Chondrocyte (in vitro differentiated cells): ENCODE data around the gene CRISPLD2. TPM values are rescaled to one million over a fixed set of nuclear protein-coding genes. Genes with fewer than 3 reads are reported as not detected.
"Not testable (repeated sequence)": the region's sequence is repeated elsewhere in the genome, so short reads cannot be mapped to it uniquely, and the experiment has no call there.

ENCODE experiments used
- DNase-seq: peaks from one replicate; pipeline ENCODE4 v3.0.0; 2021; ENCODE audit warnings: mixed read lengths, low spot score
- H3K27ac Mint-ChIP-seq: one replicate; pipeline ENCODE4 v1.8.0; 2021; ENCODE audit warnings: mild to moderate bottlenecking, moderate library complexity, mixed read lengths; ENCODE audit not compliant: unreplicated experiment
- H3K27me3 Mint-ChIP-seq: 2 replicates; pipeline ENCODE4 v1.8.0; 2021; ENCODE audit warnings: low read depth, mixed read lengths
- H3K36me3 Mint-ChIP-seq: 2 replicates; pipeline ENCODE4 v1.8.0; 2021; ENCODE audit warnings: low read depth, mixed read lengths
- H3K4me1 Mint-ChIP-seq: 2 replicates; pipeline ENCODE4 v1.8.0; 2021; ENCODE audit warnings: low read depth, mild to moderate bottlenecking, mixed read lengths
- H3K4me3 Mint-ChIP-seq: one replicate; pipeline ENCODE4 v1.8.0; 2021; ENCODE audit warnings: mild to moderate bottlenecking, moderate library complexity, mixed read lengths; ENCODE audit not compliant: unreplicated experiment
- H3K9me3 Mint-ChIP-seq: 2 replicates; pipeline ENCODE4 v1.8.0; 2021; ENCODE audit warnings: low read depth, mixed read lengths
- total RNA-seq: library from RNA; stranded (reverse); gene quantifications from 3 replicates; pipeline ENCODE4 v1.2.1, GENCODE V29; 2021
- TF ChIP-seq, protein P1 (sequence below): fragments of 200-600 bp; sonication (generic); IDR thresholded peaks from 2 replicates; pipeline ENCODE4 v1.5.0; 2021; ENCODE audit warnings: antibody characterized with exemption, mild to moderate bottlenecking, moderate library complexity

The CRISPLD2 gene
- total RNA-seq, 1 donor from 2014 or later: 12.1 TPM

DNA sequence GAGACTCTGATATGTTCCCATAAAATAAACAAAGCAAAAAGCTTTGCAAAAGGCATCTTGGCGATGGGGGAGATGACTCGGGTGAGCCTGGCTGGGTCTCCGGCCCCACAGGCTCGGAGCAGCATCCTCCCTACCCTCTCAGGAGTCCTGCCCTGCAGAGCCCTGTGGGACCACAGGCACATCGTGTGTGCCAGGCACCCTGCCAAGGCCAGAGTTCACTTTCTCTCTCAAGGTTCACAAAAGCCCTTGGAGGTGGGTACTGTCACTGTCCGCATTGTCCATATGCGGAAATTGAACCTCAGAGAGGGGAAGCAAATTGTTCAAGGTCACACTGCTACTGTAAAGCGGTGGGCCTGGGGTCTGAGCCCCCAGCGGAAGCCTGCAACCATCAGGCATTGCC is 48.5 kb downstream of the CRISPLD2 start:
- TF ChIP-seq, protein P1, sequence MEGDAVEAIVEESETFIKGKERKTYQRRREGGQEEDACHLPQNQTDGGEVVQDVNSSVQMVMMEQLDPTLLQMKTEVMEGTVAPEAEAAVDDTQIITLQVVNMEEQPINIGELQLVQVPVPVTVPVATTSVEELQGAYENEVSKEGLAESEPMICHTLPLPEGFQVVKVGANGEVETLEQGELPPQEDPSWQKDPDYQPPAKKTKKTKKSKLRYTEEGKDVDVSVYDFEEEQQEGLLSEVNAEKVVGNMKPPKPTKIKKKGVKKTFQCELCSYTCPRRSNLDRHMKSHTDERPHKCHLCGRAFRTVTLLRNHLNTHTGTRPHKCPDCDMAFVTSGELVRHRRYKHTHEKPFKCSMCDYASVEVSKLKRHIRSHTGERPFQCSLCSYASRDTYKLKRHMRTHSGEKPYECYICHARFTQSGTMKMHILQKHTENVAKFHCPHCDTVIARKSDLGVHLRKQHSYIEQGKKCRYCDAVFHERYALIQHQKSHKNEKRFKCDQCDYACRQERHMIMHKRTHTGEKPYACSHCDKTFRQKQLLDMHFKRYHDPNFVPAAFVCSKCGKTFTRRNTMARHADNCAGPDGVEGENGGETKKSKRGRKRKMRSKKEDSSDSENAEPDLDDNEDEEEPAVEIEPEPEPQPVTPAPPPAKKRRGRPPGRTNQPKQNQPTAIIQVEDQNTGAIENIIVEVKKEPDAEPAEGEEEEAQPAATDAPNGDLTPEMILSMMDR: no peak
- Mint-ChIP-seq H3K9me3 (no peaks in the 10 kb centered on the region), H3K4me3 (no peak overlapping the region), H3K36me3 (no peaks in the 10 kb centered on the region), H3K4me1 (peaks cover 5% of the 10 kb centered on the region), H3K27ac (no peak overlapping the region), H3K27me3 (peaks cover 10% of the 10 kb centered on the region)
- DNase-seq: no peak

DNA sequence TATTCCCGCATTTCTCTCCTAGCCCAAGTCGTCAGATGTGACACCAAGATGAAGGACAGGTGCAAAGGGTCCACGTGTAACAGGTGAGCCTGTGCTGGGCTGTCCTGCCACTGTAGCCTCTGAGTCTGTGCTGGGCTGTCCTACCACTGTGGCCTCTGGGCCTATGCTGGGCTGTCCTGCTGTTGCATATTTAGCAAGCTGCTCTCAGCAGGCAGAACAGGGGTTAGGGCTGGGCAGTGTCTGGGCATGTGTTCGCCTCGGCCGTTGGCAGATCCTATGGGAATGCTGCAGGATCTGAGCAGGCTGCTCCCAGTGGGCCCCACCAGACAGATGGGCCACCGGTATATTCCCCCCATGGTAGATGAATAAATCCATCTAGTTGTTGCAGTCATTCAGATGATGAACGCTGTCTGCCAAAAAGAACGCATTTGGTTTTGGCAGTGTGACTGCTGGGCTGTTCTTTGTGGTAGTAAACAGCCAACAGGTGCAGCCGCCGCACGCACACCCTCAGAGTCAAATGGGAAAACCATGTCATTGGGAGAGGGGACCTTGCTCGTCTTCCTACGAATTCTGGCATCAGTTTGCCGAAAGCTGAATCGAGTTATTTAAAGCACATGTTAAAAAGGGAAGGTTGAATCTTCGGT is 49.2 kb downstream of the CRISPLD2 start:
- H3K36me3 Mint-ChIP-seq: no peaks in the 10 kb centered on the region
- peaks cover 10% of the 10 kb centered on the region for H3K27me3 Mint-ChIP-seq
- no peak for DNase-seq
- TF ChIP-seq, protein P1: no peak
- H3K27ac Mint-ChIP-seq: no peak overlapping the region
- no peaks in the 10 kb centered on the region for H3K9me3 Mint-ChIP-seq
- peaks cover 5% of the 10 kb centered on the region for H3K4me1 Mint-ChIP-seq
- no peak overlapping the region for H3K4me3 Mint-ChIP-seq

DNA sequence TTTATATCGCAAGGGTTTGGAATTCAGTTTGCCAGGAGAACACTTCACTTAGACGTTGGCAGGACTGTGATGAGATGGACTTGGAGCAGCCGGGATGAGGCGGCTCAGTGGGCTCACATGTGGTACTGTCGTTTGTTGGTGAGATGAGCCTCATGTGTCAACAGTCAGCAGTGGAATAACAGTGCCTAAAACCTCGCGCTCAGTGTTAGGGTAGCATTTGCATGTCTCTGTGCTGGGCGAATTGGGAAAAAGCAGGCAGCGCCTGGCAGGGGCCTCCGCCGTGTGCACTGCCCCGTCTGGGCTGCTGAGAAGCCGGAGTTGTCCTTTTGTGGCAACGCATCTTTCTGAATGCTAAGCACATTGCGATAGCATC is 49.7 kb downstream of the CRISPLD2 start:
- DNase-seq: no peak
- no peaks in the 10 kb centered on the region for H3K9me3 Mint-ChIP-seq
- H3K27me3 Mint-ChIP-seq: peaks cover 9% of the 10 kb centered on the region
- H3K36me3 Mint-ChIP-seq: peaks cover 2% of the 10 kb centered on the region
- no peak overlapping the region for H3K4me3 Mint-ChIP-seq
- peaks cover 5% of the 10 kb centered on the region for H3K4me1 Mint-ChIP-seq
- TF ChIP-seq, protein P1: no peak
- H3K27ac Mint-ChIP-seq: no peak overlapping the region

DNA sequence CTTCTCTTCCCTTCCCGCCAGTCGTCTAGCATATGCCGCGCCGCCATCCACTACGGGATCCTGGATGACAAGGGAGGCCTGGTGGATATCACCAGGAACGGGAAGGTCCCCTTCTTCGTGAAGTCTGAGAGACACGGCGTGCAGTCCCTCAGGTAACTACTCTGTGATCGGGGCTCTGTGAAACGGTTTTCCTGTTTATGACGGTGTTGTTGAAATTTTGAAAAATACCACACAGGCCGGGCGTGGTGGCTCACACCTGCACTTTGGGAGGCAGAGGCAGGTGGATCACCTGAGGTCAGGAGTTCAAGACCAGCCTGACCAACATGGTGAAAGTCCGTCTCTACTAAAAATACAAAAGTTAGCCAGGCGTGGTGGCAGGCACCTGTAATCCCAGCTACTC is 53.2 kb downstream of the CRISPLD2 start:
- not testable (repeated sequence) for DNase-seq, H3K27me3 Mint-ChIP-seq

DNA sequence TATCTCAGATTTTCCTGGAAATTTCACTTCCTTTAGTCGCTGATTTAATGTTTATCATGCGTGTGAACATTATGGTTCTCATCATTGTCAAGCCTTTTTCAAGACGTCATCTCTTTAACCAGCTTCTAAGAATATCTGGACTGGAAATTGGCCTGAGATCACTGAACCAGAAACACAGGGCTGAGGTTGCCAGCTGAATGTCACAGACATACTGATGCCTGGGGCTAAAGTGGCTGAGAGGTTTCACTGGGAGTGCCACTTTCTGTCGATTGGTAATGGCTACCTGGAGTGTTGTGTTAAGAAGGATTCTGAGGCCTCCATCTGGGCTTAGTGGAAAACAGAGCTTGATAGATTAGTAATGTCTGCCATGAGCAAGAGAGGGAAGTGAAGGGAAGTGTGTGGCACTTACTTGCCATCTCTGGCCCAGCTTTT is 54.2 kb downstream of the CRISPLD2 start:
- H3K36me3 Mint-ChIP-seq: peaks cover 4% of the 10 kb centered on the region
- no peak for DNase-seq
- no peak overlapping the region for H3K4me3 Mint-ChIP-seq
- no peaks in the 10 kb centered on the region for H3K4me1 Mint-ChIP-seq
- H3K9me3 Mint-ChIP-seq: no peaks in the 10 kb centered on the region
- H3K27me3 Mint-ChIP-seq: no peaks in the 10 kb centered on the region
- H3K27ac Mint-ChIP-seq: no peak overlapping the region
- TF ChIP-seq, protein P1: no peak

More for the DNA sequence above, 53.2 kb downstream of the CRISPLD2 start:
- H3K27ac Mint-ChIP-seq, H3K4me3 Mint-ChIP-seq, H3K9me3 Mint-ChIP-seq, H3K36me3 Mint-ChIP-seq, H3K4me1 Mint-ChIP-seq: not testable (repeated sequence)

DNA sequence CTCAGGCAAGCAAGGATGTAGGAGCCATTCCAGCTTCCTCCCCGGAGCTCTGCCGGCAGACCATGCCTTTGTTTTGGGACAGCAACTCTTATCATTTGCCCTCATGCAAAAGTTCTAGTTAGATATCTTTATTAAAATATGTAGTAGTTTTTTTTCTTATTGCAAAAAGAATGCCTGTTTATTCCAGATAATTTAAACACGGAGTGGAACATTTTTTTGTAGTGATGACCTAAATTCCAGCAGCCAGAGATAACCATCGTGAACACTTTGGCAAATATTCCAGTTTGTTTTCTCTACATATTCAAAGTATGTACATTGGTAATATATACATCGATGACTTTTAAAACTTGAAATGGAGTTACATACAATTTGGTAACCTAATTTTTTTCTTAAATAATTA is 54.8 kb downstream of the CRISPLD2 start:
- H3K36me3 Mint-ChIP-seq: peaks cover 4% of the 10 kb centered on the region
- DNase-seq: no peak
- TF ChIP-seq, protein P1: no peak
- no peak overlapping the region for H3K4me3 Mint-ChIP-seq
- no peaks in the 10 kb centered on the region for H3K9me3 Mint-ChIP-seq
- H3K27me3 Mint-ChIP-seq: no peaks in the 10 kb centered on the region
- no peak overlapping the region for H3K27ac Mint-ChIP-seq
- no peaks in the 10 kb centered on the region for H3K4me1 Mint-ChIP-seq
